Lower leg skin (tissue), 3 donors: ENCODE data around the gene WT1.

Source experiments
- POLR2A ChIP-seq, 2 donors: fragments of 450-650 bp; IDR thresholded peaks; one replicate each; pipeline ENCODE4 v1.6.1; 2016 to 2017; ENCODE audit warnings: antibody characterized with exemption in 2 of 2, mild to moderate bottlenecking in 1 of 2, moderate library complexity in 1 of 2
- TF ChIP-seq, protein P1 (sequence below), 3 donors: fragments of 450-650 bp; IDR thresholded peaks; one replicate each; pipeline ENCODE4 v1.5.1; 2016; ENCODE audit warnings: antibody characterized with exemption in 3 of 3, mild to moderate bottlenecking in 3 of 3, moderate library complexity in 2 of 3

DNA sequence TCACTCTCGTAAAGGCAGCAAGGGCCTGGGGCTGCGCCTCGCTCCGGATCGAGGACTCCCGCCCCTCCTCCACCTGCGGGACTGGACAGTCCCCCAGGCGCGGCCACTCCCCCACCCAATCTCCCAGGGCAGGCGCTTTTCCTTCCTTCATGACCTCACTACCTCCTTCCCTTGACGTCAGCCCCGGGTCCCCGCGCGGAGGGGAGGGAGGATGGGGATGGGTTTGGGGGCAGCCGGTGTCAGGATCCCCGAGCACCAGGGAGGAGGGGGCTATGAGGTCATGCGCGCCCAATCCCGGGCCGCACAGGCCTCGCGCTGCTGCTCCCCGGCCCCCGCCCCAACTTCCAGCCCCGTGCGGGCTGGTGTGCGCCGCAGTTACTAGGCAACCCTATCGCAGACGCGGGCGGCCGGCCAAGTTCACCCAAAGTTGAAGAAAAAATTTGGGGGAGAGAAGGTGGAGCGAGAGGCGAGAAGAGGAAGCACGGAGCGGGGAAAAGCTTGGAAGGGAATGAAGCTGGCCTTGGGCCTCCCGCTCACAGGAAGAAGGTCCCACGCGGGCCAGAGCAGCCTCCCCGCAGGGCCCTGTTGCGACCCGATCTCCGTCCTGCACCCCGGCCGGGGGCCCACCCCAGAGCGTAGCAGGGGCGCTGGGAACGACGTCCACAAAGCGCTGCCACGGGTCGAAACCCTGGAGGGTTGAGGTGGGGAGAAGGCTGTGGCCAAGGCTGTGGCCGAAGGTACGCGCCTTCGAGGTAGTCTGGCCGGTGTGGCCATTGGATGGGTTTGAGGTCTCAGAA, 8.3 kb downstream of the WT1 start:
- TF ChIP-seq POLR2A (IDR thresholded peaks at IDR 0.05): no peak
- TF ChIP-seq, protein P1, sequence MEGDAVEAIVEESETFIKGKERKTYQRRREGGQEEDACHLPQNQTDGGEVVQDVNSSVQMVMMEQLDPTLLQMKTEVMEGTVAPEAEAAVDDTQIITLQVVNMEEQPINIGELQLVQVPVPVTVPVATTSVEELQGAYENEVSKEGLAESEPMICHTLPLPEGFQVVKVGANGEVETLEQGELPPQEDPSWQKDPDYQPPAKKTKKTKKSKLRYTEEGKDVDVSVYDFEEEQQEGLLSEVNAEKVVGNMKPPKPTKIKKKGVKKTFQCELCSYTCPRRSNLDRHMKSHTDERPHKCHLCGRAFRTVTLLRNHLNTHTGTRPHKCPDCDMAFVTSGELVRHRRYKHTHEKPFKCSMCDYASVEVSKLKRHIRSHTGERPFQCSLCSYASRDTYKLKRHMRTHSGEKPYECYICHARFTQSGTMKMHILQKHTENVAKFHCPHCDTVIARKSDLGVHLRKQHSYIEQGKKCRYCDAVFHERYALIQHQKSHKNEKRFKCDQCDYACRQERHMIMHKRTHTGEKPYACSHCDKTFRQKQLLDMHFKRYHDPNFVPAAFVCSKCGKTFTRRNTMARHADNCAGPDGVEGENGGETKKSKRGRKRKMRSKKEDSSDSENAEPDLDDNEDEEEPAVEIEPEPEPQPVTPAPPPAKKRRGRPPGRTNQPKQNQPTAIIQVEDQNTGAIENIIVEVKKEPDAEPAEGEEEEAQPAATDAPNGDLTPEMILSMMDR (IDR thresholded peaks at IDR 0.05): no peak
